Fibroblast of pulmonary artery (primary cell): ENCODE results near the gene PDCL3.
A peak's percentile ranks its signal among the peaks of the same experiment; 100 is the strongest.

Experiments used
- DNase-seq: peaks from one replicate; pipeline ENCODE4 v3.0.0-alpha.2; 2010; ENCODE audit warnings: low read depth
- H3K4me3 ChIP-seq: replicated peaks from 2 replicates; pipeline ENCODE4 v1.5.1; 2011; ENCODE audit warnings: low read depth, mild to moderate bottlenecking, control low read depth, low read length, moderate library complexity
- CTCF ChIP-seq: IDR thresholded peaks from 2 replicates; pipeline ENCODE4 v1.5.1; 2011; ENCODE audit warnings: mild to moderate bottlenecking, control low read depth, low read length, inconsistent platforms; ENCODE audit errors: missing control alignments

PDCL3 gene

GRCh38 chr2:100577777-100578176 lies 15.0 kb downstream of the PDCL3 start:
- DNase-seq, result no peak
- H3K4me3 ChIP-seq, result no peak overlapping the region
- no peak for TF ChIP-seq CTCF

- H3K4me3 ChIP-seq, result no peak overlapping the region
- peak; percentile 7 for DNase-seq
- no peak for TF ChIP-seq CTCF
Measured at GRCh38 chr2:100580367-100581276, 17.8 kb downstream of the PDCL3 start.

- no peak overlapping the region for H3K4me3 ChIP-seq
- no peak for TF ChIP-seq CTCF
Measured at GRCh38 chr2:100581277-100581612, 18.5 kb downstream of the PDCL3 start.

GRCh38 chr2:100584816-100585215 lies 22.0 kb downstream of the PDCL3 start:
- TF ChIP-seq CTCF, result no peak
- no peak overlapping the region for H3K4me3 ChIP-seq

More at GRCh38 chr2:100581277-100581612, 18.5 kb downstream of the PDCL3 start:
- DNase-seq, result no peak

GRCh38 chr2:100588071-100588786 lies 25.4 kb downstream of the PDCL3 start:
- peak; percentile 54 for DNase-seq
- H3K4me3 ChIP-seq, result no peak overlapping the region
- TF ChIP-seq CTCF, result no peak

More at GRCh38 chr2:100584816-100585215, 22.0 kb downstream of the PDCL3 start:
- DNase-seq, result no peak

GRCh38 chr2:100589527-100589926 lies 26.7 kb downstream of the PDCL3 start:
- H3K4me3 ChIP-seq, result no peak overlapping the region
- DNase-seq, result no peak
- no peak for TF ChIP-seq CTCF
